ENCODE data around the gene KCNA10.

DNA sequence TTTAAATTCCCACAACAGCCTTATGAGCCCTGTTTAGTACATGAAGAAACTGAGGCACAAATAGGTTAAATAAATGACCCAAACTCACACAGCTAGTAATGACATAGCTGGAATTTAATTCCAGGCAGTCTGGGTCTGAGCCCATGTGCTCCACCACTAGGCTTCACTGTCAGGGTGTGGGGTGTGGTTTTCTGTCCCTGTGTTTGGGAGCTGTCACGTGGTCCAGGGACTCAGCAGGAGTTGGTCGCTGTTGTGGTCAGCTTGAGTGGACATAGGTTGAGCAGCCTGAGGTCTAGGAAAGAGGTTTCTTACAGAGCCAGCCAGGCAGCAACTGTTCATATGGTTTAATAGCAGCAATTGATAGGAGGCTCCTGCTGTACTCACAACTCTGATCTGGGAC, 28.0 kb upstream of the KCNA10 start:
- TF ChIP-seq POLR2AphosphoS5 (IDR thresholded peaks at IDR 0.05; ENCODE audit: low read depth, low read length): no peak
- TF ChIP-seq REST (IDR thresholded peaks at IDR 0.05; ENCODE audit: insufficient read depth in 1 of 2, low read depth in 2 of 2, low read length in 2 of 2): no peak
- no peak for TF ChIP-seq SIN3A (IDR thresholded peaks at IDR 0.05; ENCODE audit: borderline replicate concordance, insufficient read depth, low read length)
- no peak for TF ChIP-seq TAF1 (IDR thresholded peaks at IDR 0.05; ENCODE audit: borderline replicate concordance, insufficient read depth, low read length)
- TF ChIP-seq FOXP2 (optimal IDR thresholded peaks at IDR 0.05; ENCODE audit: borderline replicate concordance, extremely low read depth, extremely low read length, insufficient read depth): no peak

Data from PFSK-1 (cell line).